Kidney epithelial cell (primary cell): ENCODE measurements around the gene ABCC1. TPM values are rescaled to one million over a fixed set of nuclear protein-coding genes. Genes with fewer than 3 reads are reported as not detected.

Experiments
- DNase-seq: peaks from one replicate; pipeline ENCODE4 v3.0.0-alpha.2; 2010; ENCODE audit warnings: low read depth
- H3K27me3 ChIP-seq: 2 replicates; pipeline ENCODE4 v1.6.0; 2011; ENCODE audit warnings: low read length; ENCODE audit not compliant: control insufficient read depth, insufficient read depth
- H3K36me3 ChIP-seq: 2 replicates; pipeline ENCODE4 v1.5.1; 2011; ENCODE audit warnings: low read length; ENCODE audit not compliant: control insufficient read depth, insufficient read depth
- H3K4me3 ChIP-seq: 2 replicates; pipeline ENCODE4 v1.5.1; 2011; ENCODE audit warnings: low read depth, mild to moderate bottlenecking, control low read depth, low read length
- CTCF ChIP-seq: IDR thresholded peaks from 2 replicates; pipeline ENCODE4 v1.5.1; 2011; ENCODE audit warnings: mild to moderate bottlenecking, moderate library complexity, low read length, control low read depth, inconsistent platforms; ENCODE audit not compliant: insufficient read depth, poor library complexity, severe bottlenecking
- total RNA-seq: library from RNA; depleted of rRNA; stranded (reverse); fragments of >200 nt; gene quantifications from 2 replicates; pipeline ENCODE4 v1.2.3, GENCODE V29; 2015

Gene ABCC1
- total RNA-seq, 1 donor from 2014 or later = 24.9 TPM

- Histone ChIP-seq H3K27me3 (no peaks in the 10 kb centered on the region), H3K36me3 (no peaks in the 10 kb centered on the region), H3K4me3 (no peak overlapping the region)
- DNase-seq = no peak
- TF ChIP-seq CTCF = no peak
Observed at GRCh38 chr16:16162591-16162990, 213.2 kb downstream of the ABCC1 start.

GRCh38 chr16:16163109-16163508 lies 213.7 kb downstream of the ABCC1 start:
- no peak for DNase-seq
- no peaks in the 10 kb centered on the region for H3K36me3 ChIP-seq
- H3K27me3 ChIP-seq = no peaks in the 10 kb centered on the region
- TF ChIP-seq CTCF = no peak
- H3K4me3 ChIP-seq = no peak overlapping the region

GRCh38 chr16:16163571-16163970 lies 214.2 kb downstream of the ABCC1 start:
- DNase-seq = no peak
- H3K27me3 ChIP-seq = no peaks in the 10 kb centered on the region
- no peaks in the 10 kb centered on the region for H3K36me3 ChIP-seq
- no peak for TF ChIP-seq CTCF
- no peak overlapping the region for H3K4me3 ChIP-seq

GRCh38 chr16:16164243-16164642 lies 214.8 kb downstream of the ABCC1 start:
- no peak for DNase-seq
- H3K27me3 ChIP-seq = no peaks in the 10 kb centered on the region
- no peaks in the 10 kb centered on the region for H3K36me3 ChIP-seq
- TF ChIP-seq CTCF = no peak
- H3K4me3 ChIP-seq = no peak overlapping the region

DNA sequence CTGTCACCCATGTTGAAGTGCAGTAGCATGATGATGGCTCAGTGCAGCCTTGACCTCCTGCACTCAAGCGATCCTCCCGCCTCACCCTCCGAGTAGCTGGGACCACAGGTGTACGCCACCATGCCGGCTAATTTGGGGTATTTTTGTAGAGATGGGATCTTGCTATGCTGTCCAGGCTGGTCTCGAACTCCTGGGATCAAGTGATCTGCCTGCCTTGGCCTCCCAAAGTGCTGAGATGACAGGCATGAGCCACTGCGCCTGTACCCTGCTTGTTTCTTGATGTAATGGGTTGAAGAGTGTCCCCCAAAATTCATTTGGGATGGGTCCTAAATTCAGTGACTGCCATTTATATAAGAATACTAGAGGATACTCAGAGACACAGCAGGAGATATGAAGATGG lies 216.7 kb downstream of the ABCC1 start:
- no peaks in the 10 kb centered on the region for H3K36me3 ChIP-seq
- H3K4me3 ChIP-seq = no peak overlapping the region
- no peak for DNase-seq
- H3K27me3 ChIP-seq = no peaks in the 10 kb centered on the region
- TF ChIP-seq CTCF = no peak

DNA sequence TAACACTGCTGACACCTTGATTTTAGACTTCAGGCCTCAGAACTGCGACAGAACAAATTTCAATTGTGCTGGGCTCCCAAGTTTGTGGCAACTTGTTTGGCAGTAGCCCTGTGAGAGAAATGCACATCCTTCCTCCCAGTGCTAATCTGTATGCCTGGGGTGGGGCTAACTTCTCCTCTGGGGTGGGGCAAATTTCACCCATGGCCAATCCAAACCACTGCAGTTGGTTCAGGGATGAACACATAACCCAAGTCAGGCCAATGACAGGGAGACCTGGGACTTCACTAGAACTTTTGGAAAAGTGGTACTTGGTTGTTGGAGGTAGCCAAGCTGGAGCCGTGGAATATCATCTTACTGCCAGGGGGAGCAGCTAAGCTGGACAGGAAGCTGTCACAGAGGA lies 217.5 kb downstream of the ABCC1 start:
- TF ChIP-seq CTCF = no peak
- no peak overlapping the region for H3K4me3 ChIP-seq
- H3K36me3 ChIP-seq = no peaks in the 10 kb centered on the region
- DNase-seq = no peak
- H3K27me3 ChIP-seq = no peaks in the 10 kb centered on the region
